ENCODE data around the gene ELOVL7. TPM values are rescaled to one million over a fixed set of nuclear protein-coding genes. Genes with fewer than 3 reads are reported as not detected.

The ELOVL7 gene
- polyA plus RNA-seq, 3 donors, result 0.21 to 0.36 (median 0.33) TPM

- Histone ChIP-seq H3K4me1 (ENCODE audit: control insufficient read depth in 1 of 2, insufficient read depth in 2 of 2, low read length in 2 of 2) (peaks cover 3 to 11% of the 10 kb centered on the region in 2 donors), H3K79me2 (ENCODE audit: insufficient read depth, low read length) (no peaks in the 10 kb centered on the region), H4K20me1 (ENCODE audit: insufficient read depth, low read length) (no peaks in the 10 kb centered on the region), H3K9ac (ENCODE audit: insufficient read depth, low read length, poor library complexity, severe bottlenecking) (no peak overlapping the region), H2AFZ (ENCODE audit: insufficient read depth, low read depth, low read length, poor library complexity, severe bottlenecking) (no peak overlapping the region), H3K4me2 (replicated peaks; ENCODE audit: extremely low read depth, low read length, poor library complexity, severe bottlenecking) (no peak overlapping the region), H3K4me3 (replicated peaks in 1 of 3; ENCODE audit: low read depth in 2 of 3, low read length in 3 of 3) (no peak overlapping the region), H3K27ac (ENCODE audit: low read depth in 1 of 2, low read length in 2 of 2) (no peak overlapping the region), H3K27me3 (ENCODE audit: control insufficient read depth in 2 of 2, insufficient read depth in 2 of 2, low read length in 2 of 2) (no peaks in the 10 kb centered on the region), H3K36me3 (replicated peaks in 1 of 2; ENCODE audit: control insufficient read depth in 1 of 2, insufficient read depth in 2 of 2, low read length in 2 of 2) (no peaks in the 10 kb centered on the region), H3K9me3 (replicated peaks in 1 of 2; ENCODE audit: control insufficient read depth in 1 of 2, insufficient read depth in 1 of 2, low read length in 2 of 2) (no peaks in the 10 kb centered on the region)
- H3K27me3 Mint-ChIP-seq (ENCODE audit: low read depth in 3 of 3), result no peaks in the 10 kb centered on the region
- H3K9me3 Mint-ChIP-seq, result peaks cover 0 to 6% (median 0%) of the 10 kb centered on the region in 7 donors
- no peaks in the 10 kb centered on the region for H3K36me3 Mint-ChIP-seq
- intact Hi-C loops (cut with micrococcal nuclease), result no loop called here
- no peak for DNase-seq
- TF ChIP-seq CTCF (IDR thresholded peaks at IDR 0.05), result no peak
- H3K27ac Mint-ChIP-seq, result no peak overlapping the region
- no peak overlapping the region for H3K4me3 Mint-ChIP-seq
- H3K4me1 Mint-ChIP-seq, result no peaks in the 10 kb centered on the region
- WGBS (ENCODE audit: insufficient coverage), result no CpG with 5 or more reads among the region's 2 CpGs
These were observed 21.8 kb downstream of the ELOVL7 start for GRCh38 chr5:60822285-60822556.

GRCh38 chr5:60821488-60822284, 22.4 kb downstream of the ELOVL7 start:
- no peak overlapping the region for H3K9ac ChIP-seq (ENCODE audit: insufficient read depth, low read length, poor library complexity, severe bottlenecking)
- no peak overlapping the region for H2AFZ ChIP-seq (ENCODE audit: insufficient read depth, low read depth, low read length, poor library complexity, severe bottlenecking)
- H3K27ac Mint-ChIP-seq, result no peak overlapping the region
- no peaks in the 10 kb centered on the region for H3K4me1 Mint-ChIP-seq
- DNase-seq, result no peak
- H3K36me3 ChIP-seq (replicated peaks in 1 of 2; ENCODE audit: control insufficient read depth in 1 of 2, insufficient read depth in 2 of 2, low read length in 2 of 2), result no peaks in the 10 kb centered on the region
- no peak overlapping the region for H3K4me3 ChIP-seq (replicated peaks in 1 of 3; ENCODE audit: low read depth in 2 of 3, low read length in 3 of 3)
- intact Hi-C loops (cut with micrococcal nuclease), result no loop called here
- no peak overlapping the region for H3K4me3 Mint-ChIP-seq
- no peaks in the 10 kb centered on the region for H3K36me3 Mint-ChIP-seq
- no peaks in the 10 kb centered on the region for H3K27me3 Mint-ChIP-seq (ENCODE audit: low read depth in 3 of 3)
- 0% methylated on average over 1 of the region's 4 CpGs for WGBS (ENCODE audit: insufficient coverage)
- no peak overlapping the region for H3K4me2 ChIP-seq (replicated peaks; ENCODE audit: extremely low read depth, low read length, poor library complexity, severe bottlenecking)
- TF ChIP-seq CTCF (IDR thresholded peaks at IDR 0.05), result no peak
- no peaks in the 10 kb centered on the region for H3K79me2 ChIP-seq (ENCODE audit: insufficient read depth, low read length)
- H3K9me3 Mint-ChIP-seq, result peaks cover 0 to 6% (median 0%) of the 10 kb centered on the region in 7 donors
- no peak overlapping the region for H3K27ac ChIP-seq (ENCODE audit: low read depth in 1 of 2, low read length in 2 of 2)
- no peaks in the 10 kb centered on the region for H3K27me3 ChIP-seq (ENCODE audit: control insufficient read depth in 2 of 2, insufficient read depth in 2 of 2, low read length in 2 of 2)
- peaks cover 3 to 11% of the 10 kb centered on the region in 2 donors for H3K4me1 ChIP-seq (ENCODE audit: control insufficient read depth in 1 of 2, insufficient read depth in 2 of 2, low read length in 2 of 2)
- H3K9me3 ChIP-seq (replicated peaks in 1 of 2; ENCODE audit: control insufficient read depth in 1 of 2, insufficient read depth in 1 of 2, low read length in 2 of 2), result no peaks in the 10 kb centered on the region
- H4K20me1 ChIP-seq (ENCODE audit: insufficient read depth, low read length), result no peaks in the 10 kb centered on the region
